RWPE1 (cell line): ENCODE data around the gene NBEA.

ENCODE experiments used
- CTCF ChIA-PET: fragments of 350-600 bp; sonication (Branson Sonifier 250); formaldehyde crosslinking; extraction: SDS; loops from one replicate; lab custom pipeline; 2021; lab: Yijun Ruan, JAX
- POLR2A ChIA-PET: fragments of 400-600 bp; formaldehyde crosslinking; extraction: SDS; loops from one replicate; lab custom pipeline; 2020; ENCODE audit warnings: antibody characterized with exemption; ENCODE audit not compliant: low non-redundant PET; lab: Yijun Ruan, JAX
- DNase-seq: peaks from one replicate; pipeline ENCODE4 v3.0.0; 2012; ENCODE audit warnings: low spot score
- H3K27ac ChIP-seq: fragments of 450-650 bp; 2 replicates; pipeline ENCODE4 v1.5.1; 2017
- TF ChIP-seq, protein P1 (sequence below): fragments of 450-650 bp; conservative IDR thresholded peaks from 2 replicates; pipeline ENCODE4 v1.5.1; 2017; ENCODE audit warnings: low read depth, mild to moderate bottlenecking

The NBEA gene

GRCh38 chr13:35706721-35707120, 764.7 kb downstream of the NBEA start:
- TF ChIP-seq, protein P1, sequence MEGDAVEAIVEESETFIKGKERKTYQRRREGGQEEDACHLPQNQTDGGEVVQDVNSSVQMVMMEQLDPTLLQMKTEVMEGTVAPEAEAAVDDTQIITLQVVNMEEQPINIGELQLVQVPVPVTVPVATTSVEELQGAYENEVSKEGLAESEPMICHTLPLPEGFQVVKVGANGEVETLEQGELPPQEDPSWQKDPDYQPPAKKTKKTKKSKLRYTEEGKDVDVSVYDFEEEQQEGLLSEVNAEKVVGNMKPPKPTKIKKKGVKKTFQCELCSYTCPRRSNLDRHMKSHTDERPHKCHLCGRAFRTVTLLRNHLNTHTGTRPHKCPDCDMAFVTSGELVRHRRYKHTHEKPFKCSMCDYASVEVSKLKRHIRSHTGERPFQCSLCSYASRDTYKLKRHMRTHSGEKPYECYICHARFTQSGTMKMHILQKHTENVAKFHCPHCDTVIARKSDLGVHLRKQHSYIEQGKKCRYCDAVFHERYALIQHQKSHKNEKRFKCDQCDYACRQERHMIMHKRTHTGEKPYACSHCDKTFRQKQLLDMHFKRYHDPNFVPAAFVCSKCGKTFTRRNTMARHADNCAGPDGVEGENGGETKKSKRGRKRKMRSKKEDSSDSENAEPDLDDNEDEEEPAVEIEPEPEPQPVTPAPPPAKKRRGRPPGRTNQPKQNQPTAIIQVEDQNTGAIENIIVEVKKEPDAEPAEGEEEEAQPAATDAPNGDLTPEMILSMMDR: no peak
- H3K27ac ChIP-seq: no peak overlapping the region
- ChIA-PET POLR2A (no interaction called here), CTCF (no interaction called here)
- no peak for DNase-seq

DNA sequence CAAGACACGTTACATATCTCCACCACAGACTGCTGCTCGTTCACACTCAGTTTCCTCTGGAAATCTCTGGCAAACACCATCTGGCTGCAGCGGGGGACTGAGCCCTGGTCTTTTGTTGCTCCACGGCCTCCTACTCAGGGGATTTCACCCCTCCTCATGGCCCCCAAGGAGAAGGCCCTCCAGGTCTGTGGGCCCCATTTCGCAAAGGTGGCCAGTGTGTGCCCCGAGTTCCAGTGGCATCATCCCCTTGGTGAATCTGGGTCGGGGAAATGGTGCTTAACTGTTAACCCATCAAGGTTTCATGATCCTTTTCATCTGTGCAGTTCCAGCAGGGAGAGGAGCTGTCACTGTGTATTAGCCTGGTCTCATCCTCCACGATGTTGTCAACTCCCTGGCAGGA, 769.8 kb downstream of the NBEA start:
- no peak for DNase-seq
- no peak overlapping the region for H3K27ac ChIP-seq
- ChIA-PET CTCF (no interaction called here), POLR2A (no interaction called here)
- TF ChIP-seq, protein P1: no peak

DNA sequence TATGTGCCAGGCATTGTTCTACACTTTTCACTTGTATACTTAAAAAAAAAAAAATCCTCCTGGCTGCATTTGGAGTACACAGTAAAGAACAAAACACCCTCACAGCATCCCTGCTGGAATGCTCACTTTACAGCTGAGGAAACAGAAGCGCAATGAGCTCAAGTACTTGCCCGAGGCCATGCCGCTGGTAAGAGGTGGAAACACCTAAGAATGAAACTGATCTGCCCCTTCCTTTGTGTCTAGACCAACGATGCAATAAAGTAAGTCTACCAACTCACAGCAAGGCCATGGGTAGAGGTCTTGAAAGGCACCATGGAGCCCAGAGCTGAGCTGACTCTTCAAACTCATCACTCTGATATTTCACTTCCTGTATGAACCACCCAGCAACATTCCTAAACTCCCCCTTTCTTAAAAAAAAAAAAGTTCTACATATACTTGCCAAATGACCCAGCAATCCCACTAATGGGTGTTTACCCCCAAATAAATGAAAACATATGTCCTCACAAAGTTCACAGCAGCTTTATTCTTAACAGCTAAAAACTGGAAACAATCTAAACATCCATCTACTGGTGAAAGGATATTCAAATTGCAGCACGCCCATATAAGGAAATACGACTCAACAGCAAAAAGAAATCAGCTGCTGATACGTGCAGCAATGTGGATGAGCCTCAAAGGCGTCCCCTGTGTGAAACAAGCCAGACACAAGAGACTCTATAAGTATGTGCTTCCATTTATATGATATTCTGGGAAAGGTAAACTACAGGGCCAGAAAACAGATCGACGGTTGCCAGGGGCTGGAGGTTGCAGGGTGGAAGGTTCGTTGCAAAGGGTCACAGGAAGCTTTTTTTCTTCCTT, 771.1 kb downstream of the NBEA start:
- TF ChIP-seq, protein P1: no peak
- H3K27ac ChIP-seq: no peak overlapping the region
- POLR2A ChIA-PET: no interaction called here
- no peak for DNase-seq
- CTCF ChIA-PET: interaction anchor here (0.8 kb wide), 1 partner anchor 403 kb away, joined by 3 read pairs; no protein-coding TSS in a partner anchor

DNA sequence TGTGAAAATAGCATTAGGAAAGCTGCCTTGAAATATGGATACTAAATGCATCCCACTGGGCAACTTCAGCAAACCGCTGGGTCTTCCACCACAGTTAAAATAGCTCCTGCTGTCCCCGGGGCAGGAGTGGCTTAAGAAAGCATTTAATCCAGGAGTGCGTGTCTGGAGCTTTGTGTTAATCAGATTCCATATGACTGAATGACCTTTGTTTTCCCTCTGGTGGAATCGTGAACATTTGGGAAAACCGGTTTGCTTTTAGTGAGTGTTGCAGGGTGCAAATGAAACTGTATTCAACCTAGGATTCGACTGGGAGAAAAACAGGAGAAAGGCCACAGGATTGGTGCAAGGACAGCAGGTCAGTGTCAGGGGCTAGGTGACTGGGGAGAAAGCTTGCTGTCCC, 772.1 kb downstream of the NBEA start:
- no peak for DNase-seq
- POLR2A ChIA-PET: no interaction called here
- CTCF ChIA-PET: no interaction called here
- no peak overlapping the region for H3K27ac ChIP-seq
- TF ChIP-seq, protein P1: no peak

- DNase-seq: no peak
- no peak overlapping the region for H3K27ac ChIP-seq
These were observed 772.7 kb downstream of the NBEA start for GRCh38 chr13:35714588-35715377.

DNA sequence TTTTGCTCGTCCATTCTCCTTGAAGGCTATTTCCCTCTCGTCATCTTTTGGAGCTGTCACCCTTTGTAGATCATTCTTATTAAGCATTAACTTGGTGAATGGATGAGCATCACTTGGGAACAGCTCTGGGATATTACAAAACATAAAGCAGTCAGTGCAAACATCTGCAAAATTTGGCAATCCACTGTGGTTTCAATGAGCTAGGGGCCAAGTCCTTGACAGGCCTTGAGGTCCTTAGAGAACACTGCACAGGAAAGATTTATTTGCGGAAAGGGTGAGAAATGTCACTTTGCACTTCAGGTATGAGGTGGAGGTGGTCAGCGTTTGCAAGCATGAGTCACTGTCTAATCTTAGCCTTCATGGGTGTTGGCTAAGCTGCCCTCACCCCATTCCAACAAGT, 774.1 kb downstream of the NBEA start:
- TF ChIP-seq, protein P1: no peak
- ChIA-PET POLR2A (no interaction called here), CTCF (interaction anchor here (0.7 kb wide), 1 partner anchor 110 kb away, joined by 5 read pairs; no protein-coding TSS in a partner anchor)
- DNase-seq: no peak
- no peak overlapping the region for H3K27ac ChIP-seq

More at GRCh38 chr13:35714588-35715377, 772.7 kb downstream of the NBEA start:
- ChIA-PET CTCF (no interaction called here), POLR2A (no interaction called here)
- TF ChIP-seq, protein P1: no peak
